Natural killer cell (primary cell): ENCODE measurements around the gene GJC1. TPM values are rescaled to one million over a fixed set of nuclear protein-coding genes. Genes with fewer than 3 reads are reported as not detected.

Experiments
- ATAC-seq, 3 donors: fragments of 150-1000 bp in 2 of 3; fragments of 200-7000 bp in 1 of 3; cut with Tn5 transposase; 1 replicate in 1 of 3; 2 replicates in 2 of 3; pipeline ENCODE4 v1.10.0; 2021; ENCODE audit warnings: mild to moderate bottlenecking in 2 of 3, moderate library complexity in 2 of 3
- DNase-seq, 2 donors: peaks; one replicate each; pipeline versions ENCODE4 v3.0.0 to v3.0.0-alpha.2; 2013 to 2021; ENCODE audit warnings: mixed read lengths in 1 of 2
- H3K27ac ChIP-seq: one replicate; pipeline ENCODE4 v1.5.1; 2013; ENCODE audit warnings: mild to moderate bottlenecking, low read length
- H3K27me3 ChIP-seq: one replicate; pipeline ENCODE4 v1.6.1; 2013; ENCODE audit warnings: low read length; ENCODE audit not compliant: control insufficient read depth, insufficient read depth
- H3K36me3 ChIP-seq: one replicate; pipeline ENCODE4 v1.6.1; 2013; ENCODE audit warnings: low read length; ENCODE audit not compliant: control insufficient read depth, insufficient read depth
- H3K4me1 ChIP-seq: one replicate; pipeline ENCODE4 v1.6.1; 2013; ENCODE audit warnings: low read length; ENCODE audit not compliant: control insufficient read depth, insufficient read depth
- H3K4me3 ChIP-seq: one replicate; pipeline ENCODE4 v1.5.1; 2013; ENCODE audit warnings: low read length
- H3K9me3 ChIP-seq: one replicate; pipeline ENCODE4 v1.6.1; 2013; ENCODE audit warnings: low read length; ENCODE audit not compliant: control insufficient read depth, insufficient read depth
- H3K27ac Mint-ChIP-seq, 2 donors: one replicate each; pipeline ENCODE4 v1.8.0; 2022; ENCODE audit warnings: mild to moderate bottlenecking in 2 of 2, mixed read lengths in 2 of 2, moderate library complexity in 1 of 2
- H3K27me3 Mint-ChIP-seq, 2 donors: one replicate each; pipeline ENCODE4 v1.8.0; 2022; ENCODE audit warnings: low read depth in 2 of 2, mixed read lengths in 2 of 2
- H3K36me3 Mint-ChIP-seq: one replicate; pipeline ENCODE4 v1.8.0; 2022; ENCODE audit warnings: mixed read lengths
- H3K4me1 Mint-ChIP-seq, 2 donors: one replicate each; pipeline ENCODE4 v1.8.0; 2022; ENCODE audit warnings: mixed read lengths in 2 of 2
- H3K4me3 Mint-ChIP-seq: one replicate; pipeline ENCODE4 v1.8.0; 2022; ENCODE audit warnings: mild to moderate bottlenecking, moderate library complexity, mixed read lengths
- H3K9me3 Mint-ChIP-seq, 2 donors: one replicate each; pipeline ENCODE4 v1.8.0; 2022; ENCODE audit warnings: mixed read lengths in 2 of 2
- WGBS: methylation state at CpG from one replicate; pipeline ENCODE4 v1.1.7; 2013; ENCODE audit warnings: missing lambda C conversion rate; ENCODE audit not compliant: insufficient coverage; 5-methylcytosine and 5-hydroxymethylcytosine counted together
- intact Hi-C: fragments of 100-400 bp; cut with micrococcal nuclease; formaldehyde crosslinking; loops from one replicate; pipeline ENCODE4 v1.14.2; 2022
- total RNA-seq, 4 donors: library from RNA; stranded (reverse); fragments of 120-200 nt in 1 of 4; gene quantifications; one replicate each; pipeline versions ENCODE4 v1.2.3 to v1.2.4, GENCODE V29; 2013 to 2022
- TF ChIP-seq, protein P1 (sequence below): fragments of 200-600 bp; IDR thresholded peaks from one replicate; pipeline ENCODE4 v1.8.0; 2022; ENCODE audit warnings: antibody characterized with exemption

GJC1 gene
- total RNA-seq, 3 donors from 2014 or later (not counting 1 experiment from before 2014, with no cell fraction given) = 0.16 TPM; not detected in 2

DNA sequence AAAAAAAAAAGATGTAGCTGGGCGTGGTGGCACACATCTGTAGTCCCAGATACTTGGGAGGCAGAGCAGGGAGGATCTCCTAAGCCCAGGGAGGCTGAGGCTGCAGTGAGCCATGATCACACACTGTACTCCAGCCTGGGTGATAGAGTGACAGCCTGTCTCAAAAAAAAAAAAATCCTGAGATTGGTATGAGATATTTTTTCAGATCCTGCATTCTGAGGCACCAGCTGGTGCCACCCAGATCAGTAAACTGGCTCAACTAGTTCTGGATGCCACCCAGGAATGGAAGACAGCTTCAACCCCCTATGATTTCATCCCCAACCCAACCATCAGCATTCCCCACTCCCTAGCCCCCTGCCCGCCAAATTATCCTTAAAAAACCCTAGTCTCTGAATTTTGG lies 7.1 kb upstream of the GJC1 start:
- Mint-ChIP-seq H3K36me3 (no peaks in the 10 kb centered on the region), H3K27me3 (peaks cover 18% of the 10 kb centered on the region in 2 donors), H3K4me3 (no peak overlapping the region), H3K9me3 (no peaks in the 10 kb centered on the region), H3K4me1 (no peaks in the 10 kb centered on the region), H3K27ac (no peak overlapping the region)
- Histone ChIP-seq H3K27me3 (peaks cover 7% of the 10 kb centered on the region), H3K4me1 (no peaks in the 10 kb centered on the region), H3K4me3 (no peak overlapping the region), H3K9me3 (no peaks in the 10 kb centered on the region), H3K36me3 (no peaks in the 10 kb centered on the region), H3K27ac (no peak overlapping the region)
- DNase-seq (no peak), ATAC-seq (no peak)
- WGBS = 73% methylated on average over 1 of the region's 2 CpGs
- intact Hi-C loops = no loop called here
- TF ChIP-seq, protein P1, sequence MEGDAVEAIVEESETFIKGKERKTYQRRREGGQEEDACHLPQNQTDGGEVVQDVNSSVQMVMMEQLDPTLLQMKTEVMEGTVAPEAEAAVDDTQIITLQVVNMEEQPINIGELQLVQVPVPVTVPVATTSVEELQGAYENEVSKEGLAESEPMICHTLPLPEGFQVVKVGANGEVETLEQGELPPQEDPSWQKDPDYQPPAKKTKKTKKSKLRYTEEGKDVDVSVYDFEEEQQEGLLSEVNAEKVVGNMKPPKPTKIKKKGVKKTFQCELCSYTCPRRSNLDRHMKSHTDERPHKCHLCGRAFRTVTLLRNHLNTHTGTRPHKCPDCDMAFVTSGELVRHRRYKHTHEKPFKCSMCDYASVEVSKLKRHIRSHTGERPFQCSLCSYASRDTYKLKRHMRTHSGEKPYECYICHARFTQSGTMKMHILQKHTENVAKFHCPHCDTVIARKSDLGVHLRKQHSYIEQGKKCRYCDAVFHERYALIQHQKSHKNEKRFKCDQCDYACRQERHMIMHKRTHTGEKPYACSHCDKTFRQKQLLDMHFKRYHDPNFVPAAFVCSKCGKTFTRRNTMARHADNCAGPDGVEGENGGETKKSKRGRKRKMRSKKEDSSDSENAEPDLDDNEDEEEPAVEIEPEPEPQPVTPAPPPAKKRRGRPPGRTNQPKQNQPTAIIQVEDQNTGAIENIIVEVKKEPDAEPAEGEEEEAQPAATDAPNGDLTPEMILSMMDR = no peak

DNA sequence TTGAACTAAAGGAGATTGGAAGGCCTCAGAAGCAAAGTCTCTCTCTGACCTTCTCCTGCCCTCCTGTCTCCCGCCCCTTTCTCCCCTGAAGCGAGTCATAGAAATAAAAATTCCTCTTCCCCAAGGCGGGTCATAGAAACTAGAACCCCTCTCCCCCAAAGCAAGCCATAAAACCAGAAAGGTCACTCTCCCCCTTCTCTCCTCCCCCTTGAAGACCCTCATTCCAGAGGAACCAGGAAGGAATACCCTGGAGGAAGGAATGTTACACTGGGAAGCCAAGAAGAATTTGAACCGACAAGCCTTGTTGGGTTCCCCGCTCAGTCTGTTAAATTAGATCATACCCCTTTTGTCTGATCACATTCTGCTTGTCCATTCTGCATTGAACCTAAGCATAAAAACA lies 2.7 kb upstream of the GJC1 start:
- Mint-ChIP-seq H3K9me3 (no peaks in the 10 kb centered on the region), H3K4me1 (peaks cover 9 to 16% of the 10 kb centered on the region in 2 donors), H3K27me3 (peaks cover 30 to 32% of the 10 kb centered on the region in 2 donors), H3K36me3 (no peaks in the 10 kb centered on the region), H3K27ac (no peak overlapping the region), H3K4me3 (no peak overlapping the region)
- Histone ChIP-seq H3K27me3 (peaks cover 36% of the 10 kb centered on the region), H3K9me3 (no peaks in the 10 kb centered on the region), H3K4me3 (no peak overlapping the region), H3K27ac (no peak overlapping the region), H3K36me3 (no peaks in the 10 kb centered on the region), H3K4me1 (peaks cover 10% of the 10 kb centered on the region)
- DNase-seq (no peak), ATAC-seq (no peak)
- TF ChIP-seq, protein P1 = no peak
- intact Hi-C loops = no loop called here
- 93% methylated on average over 5 of the region's 5 CpGs for WGBS

DNA sequence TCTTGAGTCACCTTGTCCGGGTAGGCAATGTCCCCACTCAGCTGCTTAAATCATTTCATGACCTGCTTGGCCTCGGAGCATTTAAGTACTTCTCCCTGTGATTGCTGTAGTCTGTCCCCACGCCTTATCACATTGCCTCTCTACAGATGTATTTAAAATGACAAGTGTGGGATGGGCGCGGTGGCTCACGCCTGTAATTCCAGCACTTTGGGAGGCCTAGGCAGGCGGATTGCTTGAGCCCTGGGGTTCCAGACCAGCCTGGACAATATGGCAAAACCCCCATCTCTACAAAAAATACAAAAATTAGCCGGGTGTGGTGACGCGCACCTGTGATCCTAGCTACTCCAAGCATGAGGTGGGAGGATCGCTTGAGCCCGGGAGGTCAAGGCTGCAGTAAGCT lies 1.3 kb upstream of the GJC1 start:
- peaks cover 37% of the 10 kb centered on the region for H3K27me3 ChIP-seq
- DNase-seq (no peak), ATAC-seq (no peak)
- no peaks in the 10 kb centered on the region for H3K9me3 ChIP-seq
- H3K4me3 Mint-ChIP-seq = peak overlapping the region; percentile 28
- no peak overlapping the region for H3K4me3 ChIP-seq
- intact Hi-C loops = no loop called here
- H3K4me1 ChIP-seq = peaks cover 10% of the 10 kb centered on the region
- no peaks in the 10 kb centered on the region for H3K9me3 Mint-ChIP-seq
- WGBS = 83% methylated on average over 12 of the region's 12 CpGs
- H3K27ac Mint-ChIP-seq = no peak overlapping the region
- TF ChIP-seq, protein P1 = no peak
- H3K36me3 ChIP-seq = no peaks in the 10 kb centered on the region
- peaks cover 9 to 16% of the 10 kb centered on the region in 2 donors for H3K4me1 Mint-ChIP-seq
- peaks cover 41 to 43% of the 10 kb centered on the region in 2 donors for H3K27me3 Mint-ChIP-seq
- no peaks in the 10 kb centered on the region for H3K36me3 Mint-ChIP-seq
- no peak overlapping the region for H3K27ac ChIP-seq
